GM21737 (cell line): ENCODE data around the gene PLB1.

Source experiments
- ATAC-seq: cut with Tn5 transposase; IDR thresholded peaks from one replicate; pipeline ENCODE4 v1.9.1; 2021; ENCODE audit warnings: mild to moderate bottlenecking, moderate library complexity; ENCODE audit not compliant: unreplicated experiment

PLB1 gene

DNA sequence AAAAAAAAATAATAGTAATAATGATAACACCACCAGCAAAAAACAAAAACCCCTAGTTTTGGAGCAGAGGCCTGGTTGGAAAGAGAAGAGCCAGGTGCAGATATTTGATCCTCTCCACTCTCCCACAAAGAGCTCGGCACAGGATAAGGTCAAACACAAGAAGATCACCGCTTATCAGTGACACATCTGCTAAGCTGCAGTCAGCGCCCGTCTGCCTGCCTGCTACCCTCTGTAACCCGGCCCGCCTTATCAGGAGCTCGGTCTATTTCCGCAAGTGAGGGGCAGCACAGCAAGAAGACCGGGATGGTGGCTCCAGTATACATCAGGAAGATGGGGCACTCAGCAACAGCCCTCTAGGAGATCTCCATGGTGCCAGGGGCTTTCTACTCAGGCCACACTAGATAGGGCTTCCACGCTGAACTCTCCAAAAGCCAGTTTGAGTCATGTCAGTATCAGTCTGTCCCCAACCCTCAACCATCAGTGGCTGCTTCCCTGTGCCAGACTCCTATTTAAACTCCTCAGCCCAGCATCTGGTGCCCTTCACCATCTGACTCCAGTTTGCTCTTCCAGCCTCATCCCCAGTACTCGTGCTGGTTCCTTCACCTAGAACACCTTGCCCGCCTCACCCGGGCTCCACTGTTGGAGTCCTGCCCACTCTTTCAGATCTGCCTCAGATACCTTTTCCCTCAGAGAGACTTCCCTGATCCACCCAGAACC is 188.4 kb downstream of the PLB1 start:
- no peak for ATAC-seq

DNA sequence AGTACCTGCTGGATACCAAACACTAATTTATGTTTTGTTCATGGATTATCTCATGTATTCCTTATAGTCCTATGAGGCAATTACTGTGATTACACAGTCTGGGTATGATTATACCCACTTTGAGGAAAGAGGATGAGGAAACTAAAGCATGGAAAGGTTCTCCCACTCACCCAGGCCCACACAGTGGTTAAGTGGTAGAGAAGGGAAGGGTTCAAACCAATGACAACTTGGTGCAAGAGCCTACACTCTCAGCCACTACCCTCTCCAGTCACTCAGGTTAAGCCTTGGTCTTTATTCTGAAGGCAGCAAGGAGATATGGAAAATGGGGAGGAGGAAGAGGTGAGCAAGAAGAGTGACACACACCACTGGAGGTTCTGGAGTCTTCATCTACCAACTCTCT is 191.3 kb downstream of the PLB1 start:
- no peak for ATAC-seq

DNA sequence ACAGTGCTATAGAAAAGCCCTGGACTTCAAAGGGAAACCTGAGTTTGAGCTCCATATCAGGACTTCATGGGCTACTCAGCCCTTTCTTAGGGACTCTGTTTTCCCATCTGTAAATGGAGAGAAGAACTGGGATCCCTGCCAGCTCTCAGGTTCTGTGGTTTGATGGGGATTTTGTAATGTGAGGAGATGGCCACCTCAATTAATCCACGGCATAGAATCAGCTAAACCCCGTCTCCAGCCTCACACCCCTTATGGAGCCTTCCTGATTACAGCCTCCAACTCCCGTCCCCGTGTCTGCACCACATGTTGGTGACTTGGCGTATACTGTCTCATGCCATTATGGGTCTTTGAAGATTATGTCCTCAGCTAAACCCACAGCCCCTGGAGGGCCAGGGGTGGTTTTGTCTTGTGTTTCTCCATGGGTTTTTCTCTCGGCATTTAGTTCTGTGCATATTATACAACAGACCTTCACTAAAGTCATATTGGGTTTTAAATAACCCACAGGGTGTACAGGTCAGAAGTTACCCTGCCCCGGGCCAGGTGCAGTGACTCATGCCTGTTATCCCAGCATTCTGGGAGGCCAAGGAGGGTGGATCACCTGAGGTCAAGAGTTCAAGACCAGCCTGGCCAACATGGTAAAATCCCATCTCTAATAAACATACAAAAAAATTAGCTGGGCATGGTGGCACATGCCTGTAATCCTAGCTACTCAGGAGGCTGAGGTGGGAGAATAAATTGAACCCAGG is 192.0 kb downstream of the PLB1 start:
- no peak for ATAC-seq

DNA sequence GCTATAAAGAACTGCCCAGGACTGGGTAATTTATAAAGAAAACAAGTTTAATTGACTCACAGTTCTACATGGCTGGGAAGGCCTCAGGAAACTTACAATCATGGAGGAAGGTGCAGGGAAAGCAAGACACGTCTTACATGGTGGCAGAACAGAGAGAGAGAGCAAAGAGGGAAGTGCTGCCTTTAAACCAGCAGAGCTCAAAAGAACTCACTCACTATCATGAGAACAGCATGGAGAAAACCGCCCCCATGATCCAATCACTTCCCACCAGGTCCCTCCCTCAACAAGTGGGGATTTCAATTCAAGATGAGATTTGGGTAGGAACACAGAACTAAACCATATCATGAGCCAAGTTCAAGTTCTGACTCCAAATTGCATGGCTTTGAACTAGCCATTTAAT is 193.0 kb downstream of the PLB1 start:
- ATAC-seq: no peak

DNA sequence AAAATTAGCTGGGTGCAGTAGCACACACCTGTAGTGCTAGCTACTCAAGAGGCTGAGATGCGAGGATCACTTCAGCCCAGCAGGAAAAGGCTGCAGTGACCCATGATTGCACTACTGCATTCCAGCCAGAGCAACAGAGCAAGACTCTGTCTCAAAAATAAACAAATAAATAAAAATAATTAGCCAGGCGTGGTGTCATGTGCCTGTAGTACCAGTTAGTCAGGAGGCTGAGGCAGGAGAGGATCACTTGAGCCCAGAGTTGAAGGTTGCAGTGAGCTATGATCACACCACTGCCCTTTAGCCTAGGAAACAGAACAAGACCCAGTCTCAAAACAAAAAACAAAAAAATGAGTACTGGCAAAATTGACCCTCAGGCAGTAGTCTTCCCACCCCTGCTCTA is 193.9 kb downstream of the PLB1 start:
- ATAC-seq: no peak

DNA sequence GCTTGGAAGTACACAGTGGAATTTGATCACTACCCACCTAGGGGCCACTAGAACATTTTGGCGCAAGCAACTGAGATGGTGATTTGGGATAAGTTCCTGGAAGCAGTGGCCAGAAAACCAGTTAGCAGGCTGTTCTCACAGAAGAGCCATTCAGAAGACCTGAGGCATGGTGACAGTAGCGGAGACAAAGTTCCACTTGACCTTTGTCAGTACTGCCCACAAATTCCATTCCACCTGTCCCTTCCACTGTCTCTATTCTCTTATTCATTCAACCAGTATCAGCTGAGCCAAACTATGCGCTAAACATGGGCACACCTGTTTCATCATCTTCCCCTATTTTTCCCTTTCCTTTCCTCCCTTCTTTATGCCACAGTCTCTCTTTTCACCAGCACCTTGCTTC is 196.6 kb downstream of the PLB1 start:
- no peak for ATAC-seq

DNA sequence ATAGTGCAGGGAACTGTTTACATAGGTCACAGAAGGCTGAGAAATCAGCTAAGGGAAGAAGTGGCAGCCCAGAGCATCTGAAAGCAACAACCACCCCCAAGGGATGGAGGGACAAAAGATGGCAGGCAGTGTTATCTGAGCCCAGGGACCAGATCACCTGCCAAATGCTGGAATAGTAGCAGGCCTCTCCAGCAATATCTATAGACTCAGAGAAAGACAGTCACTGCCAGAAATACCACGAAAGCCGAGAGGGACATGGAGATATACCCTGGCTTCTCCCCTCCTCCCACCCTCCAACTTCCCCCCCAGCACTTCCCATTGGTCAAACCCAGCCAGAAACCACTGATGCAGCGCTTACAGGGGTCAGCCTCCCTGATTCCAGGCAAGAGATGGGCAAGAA is 197.4 kb downstream of the PLB1 start:
- no peak for ATAC-seq
